Stimulated activated naive CD8-positive, alpha-beta T cell treated with anti-CD3 and anti-CD28 coated beads, Interleukin-15, Interleukin-2, amounts not matched to agents 100 ng/mL and 50 ng/mL, for 24 hours (primary cell): ENCODE measurements around the gene MYL5.

Experiments used
- H3K27ac Mint-ChIP-seq: one replicate; pipeline ENCODE4 v1.8.0; 2021; ENCODE audit warnings: mild to moderate bottlenecking, mixed read lengths
- H3K27me3 Mint-ChIP-seq: one replicate; pipeline ENCODE4 v1.8.0; 2021; ENCODE audit warnings: mixed read lengths
- H3K36me3 Mint-ChIP-seq: one replicate; pipeline ENCODE4 v1.8.0; 2021; ENCODE audit warnings: low read depth, mixed read lengths
- H3K4me1 Mint-ChIP-seq: one replicate; pipeline ENCODE4 v1.8.0; 2021; ENCODE audit warnings: low read depth, mixed read lengths
- H3K4me3 Mint-ChIP-seq: one replicate; pipeline ENCODE4 v1.8.0; 2021; ENCODE audit warnings: mild to moderate bottlenecking, mixed read lengths
- H3K9me3 Mint-ChIP-seq: one replicate; pipeline ENCODE4 v1.8.0; 2021; ENCODE audit warnings: mixed read lengths

MYL5 gene

DNA sequence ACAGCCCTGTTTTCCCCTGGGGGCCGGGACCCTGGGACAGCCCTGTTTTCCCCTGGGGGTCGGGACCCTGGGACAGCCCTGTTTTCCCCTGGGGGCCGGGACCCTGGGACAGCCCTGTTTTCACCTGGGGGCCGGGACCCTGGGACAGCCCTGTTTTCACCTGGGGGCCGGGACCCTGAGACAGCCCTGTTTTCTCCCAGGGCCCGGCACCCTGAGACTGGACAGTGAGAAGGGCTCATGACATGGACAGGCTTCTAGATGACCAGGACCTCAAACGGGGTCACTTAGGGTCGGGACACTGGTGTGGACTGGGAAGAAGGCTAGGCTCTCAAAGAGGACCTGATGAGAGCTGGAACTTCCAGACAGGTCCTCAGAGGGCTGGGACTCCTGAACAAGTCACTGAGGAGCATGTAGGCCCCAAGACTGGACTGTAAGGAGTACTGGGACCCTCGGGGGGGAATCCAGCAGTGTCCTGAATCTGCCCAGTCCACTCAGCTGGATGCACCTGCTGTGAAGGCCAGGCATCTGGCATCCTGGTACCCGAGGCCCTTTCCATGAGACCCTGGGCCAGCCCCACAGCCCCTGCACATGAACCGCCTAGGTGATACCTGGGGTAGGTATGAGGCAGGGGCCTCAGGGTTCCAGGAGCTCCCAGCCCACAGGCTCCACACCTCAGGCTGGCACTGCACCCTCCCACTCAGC lies 33.7 kb downstream of the MYL5 start:
- Mint-ChIP-seq H3K9me3 (no peaks in the 10 kb centered on the region), H3K4me1 (peaks cover 25% of the 10 kb centered on the region), H3K27me3 (no peaks in the 10 kb centered on the region), H3K36me3 (peaks cover 5% of the 10 kb centered on the region), H3K27ac (no peak overlapping the region), H3K4me3 (peak overlapping the region; percentile 26)

DNA sequence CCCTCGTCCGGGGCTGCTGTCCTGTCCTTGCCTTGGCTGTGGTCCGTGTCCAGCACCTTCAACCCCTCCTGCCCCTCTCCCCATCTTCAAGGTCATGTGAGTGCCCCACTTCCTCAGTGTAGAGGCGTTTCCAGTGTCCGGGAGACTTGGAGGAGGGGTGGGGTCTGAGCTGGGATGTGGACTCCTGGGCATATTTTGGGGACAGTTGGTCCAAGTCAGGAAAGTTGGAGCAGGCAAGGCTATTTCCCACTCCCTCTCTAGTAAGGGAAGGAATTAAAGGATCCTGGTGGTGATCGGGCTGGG lies 34.2 kb downstream of the MYL5 start:
- Mint-ChIP-seq H3K4me3 (no peak overlapping the region), H3K27me3 (no peaks in the 10 kb centered on the region), H3K4me1 (peaks cover 25% of the 10 kb centered on the region)

DNA sequence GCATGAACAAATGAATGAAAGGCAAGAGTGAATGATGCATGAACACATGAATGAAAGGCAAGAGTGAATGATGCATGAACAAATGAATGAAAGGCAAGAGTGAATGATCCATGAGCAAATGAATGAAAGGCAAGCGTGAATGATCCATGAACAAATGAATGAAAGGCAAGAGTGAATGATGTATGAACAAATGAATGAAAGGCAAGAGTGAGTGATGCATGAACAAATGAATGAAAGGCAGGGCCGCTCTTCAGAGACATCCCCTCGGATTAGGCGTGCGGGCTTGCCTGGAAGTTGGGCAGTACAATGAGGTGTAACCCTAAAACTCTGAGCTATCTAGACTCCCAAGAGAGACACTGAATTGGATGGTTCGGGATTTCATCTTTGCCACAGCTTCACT lies 35.0 kb downstream of the MYL5 start:
- peaks cover 5% of the 10 kb centered on the region for H3K36me3 Mint-ChIP-seq
- no peak overlapping the region for H3K4me3 Mint-ChIP-seq
- H3K4me1 Mint-ChIP-seq, result peaks cover 25% of the 10 kb centered on the region
- H3K27me3 Mint-ChIP-seq, result no peaks in the 10 kb centered on the region
- peak overlapping the region; percentile 8 for H3K27ac Mint-ChIP-seq
- H3K9me3 Mint-ChIP-seq, result no peaks in the 10 kb centered on the region

More for the DNA sequence above, 34.2 kb downstream of the MYL5 start:
- Mint-ChIP-seq H3K9me3 (no peaks in the 10 kb centered on the region), H3K36me3 (peaks cover 5% of the 10 kb centered on the region), H3K27ac (no peak overlapping the region)

DNA sequence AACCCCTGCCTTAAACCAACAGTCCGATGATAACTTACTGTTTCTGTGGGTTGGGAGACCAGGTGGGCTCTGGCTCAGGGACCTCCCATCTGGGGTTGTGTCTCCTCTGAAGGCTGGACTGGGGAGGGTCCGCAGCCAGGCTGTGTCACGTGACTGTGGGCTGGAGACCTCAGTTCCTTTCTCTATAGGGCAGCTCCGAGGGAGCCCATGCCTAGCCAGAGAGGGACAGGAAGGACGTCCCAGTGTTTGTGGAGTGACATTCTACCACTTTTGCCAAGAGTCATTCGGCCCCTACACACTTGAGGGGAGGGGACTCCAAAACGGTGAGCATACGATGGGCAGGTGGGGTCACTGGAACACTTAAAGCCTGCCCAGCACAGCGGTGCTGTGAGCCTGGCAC lies 35.8 kb downstream of the MYL5 start:
- H3K36me3 Mint-ChIP-seq, result peaks cover 5% of the 10 kb centered on the region
- H3K27ac Mint-ChIP-seq, result no peak overlapping the region
- H3K4me1 Mint-ChIP-seq, result peaks cover 27% of the 10 kb centered on the region
- no peaks in the 10 kb centered on the region for H3K9me3 Mint-ChIP-seq
- no peaks in the 10 kb centered on the region for H3K27me3 Mint-ChIP-seq
- H3K4me3 Mint-ChIP-seq, result no peak overlapping the region

DNA sequence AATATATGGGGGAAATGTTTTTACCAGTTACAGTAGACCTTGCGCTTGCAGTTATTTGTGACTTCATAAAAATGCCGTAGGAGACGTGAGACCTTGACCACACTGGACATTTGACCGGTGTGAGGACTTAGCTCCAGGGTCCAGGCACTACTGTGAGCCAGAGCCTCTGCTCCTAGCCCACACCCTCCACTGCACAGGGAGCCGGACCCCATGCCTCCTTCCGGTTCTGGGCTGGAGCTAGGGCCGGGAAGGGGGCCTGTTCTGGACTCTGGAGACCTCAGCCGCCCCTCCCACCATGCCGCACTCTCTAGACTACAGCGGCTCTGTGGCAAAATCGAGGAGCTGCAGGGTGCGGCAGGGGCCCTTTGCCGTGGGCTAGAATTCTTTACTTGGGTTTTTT lies 36.6 kb downstream of the MYL5 start:
- Mint-ChIP-seq H3K27me3 (no peaks in the 10 kb centered on the region), H3K36me3 (peaks cover 5% of the 10 kb centered on the region), H3K4me3 (no peak overlapping the region), H3K9me3 (no peaks in the 10 kb centered on the region), H3K4me1 (peaks cover 25% of the 10 kb centered on the region), H3K27ac (no peak overlapping the region)

DNA sequence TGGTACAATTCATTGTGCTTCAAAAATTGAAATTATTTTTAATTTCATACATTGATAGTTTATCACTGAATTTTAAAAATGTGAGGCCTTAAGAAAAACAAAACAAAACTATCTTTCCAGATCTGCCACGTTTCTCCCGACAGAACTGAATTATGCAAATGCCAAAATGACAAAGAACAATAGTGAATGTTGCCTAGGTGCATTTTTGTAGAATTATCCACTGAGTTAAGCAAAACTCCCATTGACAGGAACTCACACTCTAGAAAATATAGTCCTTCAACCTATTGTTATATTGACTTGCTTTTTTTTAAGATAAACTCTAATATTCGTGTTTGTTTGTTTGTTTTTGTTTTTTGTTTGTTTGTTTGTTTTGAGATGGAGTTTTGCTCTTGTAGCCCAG lies 37.8 kb downstream of the MYL5 start:
- peaks cover 5% of the 10 kb centered on the region for H3K36me3 Mint-ChIP-seq
- no peak overlapping the region for H3K4me3 Mint-ChIP-seq
- H3K4me1 Mint-ChIP-seq, result peaks cover 25% of the 10 kb centered on the region
- H3K9me3 Mint-ChIP-seq, result no peaks in the 10 kb centered on the region
- no peaks in the 10 kb centered on the region for H3K27me3 Mint-ChIP-seq
- H3K27ac Mint-ChIP-seq, result no peak overlapping the region

DNA sequence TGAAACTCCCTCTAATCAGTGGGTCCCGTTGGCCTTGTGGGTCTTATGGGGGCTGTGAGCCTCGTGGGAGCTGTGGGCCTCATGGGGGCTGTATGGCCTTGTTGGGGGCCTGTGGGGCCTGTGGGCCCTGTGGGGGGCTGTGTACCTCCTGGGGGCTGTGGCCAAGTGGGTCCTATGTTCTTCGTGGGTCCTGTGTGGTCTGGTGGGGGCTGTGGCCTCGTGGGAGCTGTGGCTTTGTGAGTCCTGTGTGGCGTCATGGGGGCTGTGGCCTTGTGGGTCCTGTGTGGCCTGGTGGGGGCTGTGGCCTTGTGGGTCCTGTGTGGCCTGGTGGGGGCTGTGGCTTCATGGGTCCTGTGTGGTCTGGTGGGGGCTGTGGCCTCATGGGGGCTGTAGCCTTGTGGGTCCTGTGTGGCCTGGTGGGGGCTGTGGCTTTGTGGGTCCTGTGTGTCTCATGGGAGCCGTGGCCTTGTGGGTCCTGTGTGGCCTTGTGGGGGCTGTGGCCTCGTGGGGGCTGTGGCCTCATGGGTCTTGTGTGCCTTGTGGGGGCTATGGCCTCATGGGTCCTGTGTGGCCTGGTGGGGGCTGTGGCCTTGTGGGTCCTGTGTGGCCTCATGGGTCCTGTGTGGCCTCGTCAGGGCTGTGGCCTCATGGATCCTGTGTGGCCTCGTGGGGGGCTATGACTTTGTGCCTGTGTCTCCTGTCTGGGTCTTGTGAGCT lies 38.7 kb downstream of the MYL5 start:
- Mint-ChIP-seq H3K36me3 (peaks cover 5% of the 10 kb centered on the region), H3K4me1 (peaks cover 25% of the 10 kb centered on the region), H3K27ac (no peak overlapping the region), H3K4me3 (no peak overlapping the region), H3K27me3 (no peaks in the 10 kb centered on the region), H3K9me3 (no peaks in the 10 kb centered on the region)

DNA sequence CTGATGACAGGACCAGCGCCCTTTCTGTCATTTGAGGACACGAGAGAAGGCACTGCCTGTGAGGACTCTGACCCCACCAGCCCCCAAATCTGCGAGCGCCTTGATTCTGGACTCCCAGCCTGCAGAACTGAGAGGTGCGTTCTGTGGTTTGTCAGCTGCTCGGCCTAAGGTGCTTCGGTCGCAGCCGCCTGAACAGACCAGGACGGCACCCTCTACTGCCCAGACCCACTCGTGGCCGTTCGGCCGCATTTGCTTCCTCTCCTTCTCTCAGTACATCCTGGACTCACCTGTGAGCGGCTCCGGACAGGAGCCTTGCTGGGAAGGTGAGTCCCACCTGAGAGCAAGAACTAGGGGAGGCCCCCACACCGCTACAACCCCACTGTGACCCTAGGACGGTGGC lies 39.7 kb downstream of the MYL5 start:
- Mint-ChIP-seq H3K9me3 (no peaks in the 10 kb centered on the region), H3K27ac (no peak overlapping the region), H3K4me1 (peaks cover 18% of the 10 kb centered on the region), H3K27me3 (no peaks in the 10 kb centered on the region), H3K4me3 (no peak overlapping the region), H3K36me3 (peaks cover 5% of the 10 kb centered on the region)

DNA sequence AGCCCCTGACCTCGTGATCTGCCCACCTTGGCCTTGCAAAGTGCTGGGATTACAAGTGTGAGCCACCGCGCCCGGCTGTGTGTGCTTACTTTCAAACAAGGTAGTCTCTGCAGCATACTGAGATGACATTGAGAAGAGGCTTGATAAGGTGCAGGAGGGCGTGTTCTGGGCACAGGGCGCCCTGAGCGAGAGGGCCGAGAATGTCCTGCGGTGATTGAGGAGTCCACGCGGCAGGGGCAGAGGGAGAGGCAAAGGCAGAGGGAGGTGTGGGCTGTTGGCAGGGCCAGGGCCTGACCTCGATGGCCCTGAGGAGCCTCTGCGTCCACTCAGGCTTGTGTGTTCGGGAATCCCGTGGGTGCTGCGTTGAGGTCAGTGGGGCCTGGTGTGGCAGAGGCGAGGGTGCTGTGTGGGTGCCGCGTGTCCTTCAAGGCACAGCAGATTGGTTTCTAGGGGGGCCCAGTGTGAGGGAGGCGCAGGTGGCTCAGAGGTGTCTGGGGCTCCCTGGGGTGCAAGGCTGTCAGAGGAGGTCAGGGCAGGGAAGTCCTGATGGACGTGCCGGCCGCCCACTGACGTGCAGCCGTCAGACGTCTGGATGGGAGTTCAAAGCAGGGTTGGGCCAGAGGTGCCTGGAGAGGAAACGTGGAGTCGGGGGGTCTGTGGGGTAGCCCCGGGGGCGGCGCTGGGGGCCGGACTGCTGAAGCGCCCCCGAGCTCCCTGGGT lies 43.4 kb downstream of the MYL5 start:
- peaks cover 10% of the 10 kb centered on the region for H3K36me3 Mint-ChIP-seq
- no peaks in the 10 kb centered on the region for H3K9me3 Mint-ChIP-seq
- no peaks in the 10 kb centered on the region for H3K27me3 Mint-ChIP-seq
- no peak overlapping the region for H3K27ac Mint-ChIP-seq
- H3K4me1 Mint-ChIP-seq, result peaks cover 5% of the 10 kb centered on the region
- no peak overlapping the region for H3K4me3 Mint-ChIP-seq

DNA sequence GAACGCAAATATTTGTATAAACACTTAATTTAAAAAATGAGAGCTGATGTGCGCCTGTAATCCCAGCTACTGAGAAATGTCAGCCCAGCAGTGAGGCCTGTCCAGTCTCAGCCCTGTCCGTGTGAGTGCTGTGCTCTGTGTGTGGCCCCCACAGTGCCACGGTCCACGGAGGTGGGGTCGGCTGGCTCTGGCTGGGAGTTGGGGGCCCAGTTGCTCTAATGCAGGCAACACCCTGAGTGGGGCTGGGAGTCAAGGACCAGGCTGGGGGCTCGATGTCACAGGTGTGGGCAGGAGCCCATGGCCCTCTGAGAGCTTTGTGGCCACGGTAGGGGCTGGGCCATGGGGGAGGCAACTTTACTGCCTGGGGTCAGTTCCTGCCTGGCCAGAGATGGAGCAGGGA lies 44.1 kb downstream of the MYL5 start:
- no peaks in the 10 kb centered on the region for H3K27me3 Mint-ChIP-seq
- no peak overlapping the region for H3K27ac Mint-ChIP-seq
- no peak overlapping the region for H3K4me3 Mint-ChIP-seq
- H3K36me3 Mint-ChIP-seq, result peaks cover 16% of the 10 kb centered on the region
- H3K4me1 Mint-ChIP-seq, result peaks cover 5% of the 10 kb centered on the region
- no peaks in the 10 kb centered on the region for H3K9me3 Mint-ChIP-seq

DNA sequence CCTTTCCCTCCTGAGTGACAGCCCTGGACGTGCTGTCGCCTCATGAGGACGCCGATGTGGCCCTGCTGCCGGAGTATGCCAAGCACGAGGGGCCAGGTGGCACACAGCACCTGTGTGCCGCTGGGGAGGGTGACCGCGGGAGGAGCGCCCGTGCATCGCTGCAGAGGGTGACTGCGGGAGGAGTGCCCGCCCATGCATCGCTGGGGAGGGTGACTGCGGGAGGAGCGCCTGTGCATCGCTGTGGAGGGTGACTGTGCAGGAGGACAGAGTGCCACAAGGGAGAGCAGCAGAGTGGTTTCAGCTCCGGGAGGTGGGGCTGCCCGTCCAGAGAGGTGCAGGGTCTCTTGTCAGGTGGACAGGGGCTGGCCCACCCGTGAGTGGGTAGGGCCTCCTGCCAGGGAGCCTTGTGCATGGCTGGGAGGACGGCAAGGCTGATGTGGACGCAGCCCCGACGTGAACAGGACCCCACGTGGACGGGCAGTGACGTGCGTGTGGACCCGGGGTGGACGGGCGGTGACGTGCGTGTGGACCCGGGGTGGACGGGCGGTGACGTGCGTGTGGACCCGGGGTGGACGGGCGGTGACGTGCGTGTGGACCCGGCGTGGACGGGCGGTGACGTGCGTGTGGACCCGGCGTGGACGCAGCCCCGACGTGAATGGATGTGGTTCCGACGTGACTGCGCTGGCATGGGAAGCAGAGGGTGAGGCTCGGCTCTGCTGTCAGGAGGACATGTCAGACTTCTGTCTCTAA lies 45.9 kb downstream of the MYL5 start:
- H3K9me3 Mint-ChIP-seq, result no peaks in the 10 kb centered on the region
- peaks cover 5% of the 10 kb centered on the region for H3K4me1 Mint-ChIP-seq
- no peak overlapping the region for H3K27ac Mint-ChIP-seq
- H3K4me3 Mint-ChIP-seq, result no peak overlapping the region
- H3K27me3 Mint-ChIP-seq, result no peaks in the 10 kb centered on the region
- H3K36me3 Mint-ChIP-seq, result peaks cover 22% of the 10 kb centered on the region

DNA sequence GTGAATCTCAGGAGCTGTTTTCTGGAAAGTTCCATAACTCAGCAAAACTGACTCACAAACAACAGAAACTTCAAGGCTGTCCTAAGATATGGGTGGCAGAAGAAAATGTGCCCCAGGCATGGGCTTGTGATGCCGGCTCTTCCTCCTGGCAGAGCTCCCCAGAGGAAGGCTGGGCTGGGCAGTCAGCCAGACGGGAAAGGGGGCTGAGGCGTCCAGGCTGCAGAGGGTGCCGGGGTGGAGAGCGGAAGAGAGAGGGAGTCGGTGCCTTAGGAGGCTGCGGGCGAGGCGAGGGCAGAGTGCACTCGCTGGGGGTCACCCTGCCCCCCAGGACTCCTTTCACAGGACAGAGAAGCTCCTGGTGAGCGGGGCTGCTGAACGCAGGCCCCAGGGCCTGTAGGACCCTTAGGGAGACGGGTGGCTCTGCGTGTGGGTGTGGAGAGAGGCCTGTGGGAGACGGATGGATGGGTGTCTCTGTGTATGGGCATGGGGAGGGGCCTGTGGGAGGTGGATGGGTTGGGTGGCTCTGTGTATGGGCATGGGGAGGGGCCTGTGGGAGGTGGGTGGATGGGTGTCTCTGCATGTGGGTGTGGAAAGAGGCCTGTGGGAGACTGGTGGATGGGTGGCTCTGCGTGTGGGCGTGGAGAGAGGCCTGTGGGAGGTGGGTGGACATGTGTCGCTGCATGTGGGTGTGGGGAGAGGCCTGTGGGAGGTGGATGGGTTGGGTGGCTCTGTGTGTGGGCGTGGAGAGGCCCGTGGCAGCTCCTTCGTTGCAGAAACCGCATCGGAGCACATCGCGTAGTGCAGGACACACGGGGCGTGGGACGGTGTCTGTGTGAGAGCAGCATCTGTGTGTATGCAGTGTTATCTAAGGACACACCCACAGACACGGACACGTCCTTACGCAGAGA lies 47.2 kb downstream of the MYL5 start:
- H3K36me3 Mint-ChIP-seq, result peaks cover 22% of the 10 kb centered on the region
- H3K9me3 Mint-ChIP-seq, result no peaks in the 10 kb centered on the region
- H3K27me3 Mint-ChIP-seq, result no peaks in the 10 kb centered on the region
- H3K4me3 Mint-ChIP-seq, result no peak overlapping the region
- H3K4me1 Mint-ChIP-seq, result peaks cover 8% of the 10 kb centered on the region
- H3K27ac Mint-ChIP-seq, result no peak overlapping the region

DNA sequence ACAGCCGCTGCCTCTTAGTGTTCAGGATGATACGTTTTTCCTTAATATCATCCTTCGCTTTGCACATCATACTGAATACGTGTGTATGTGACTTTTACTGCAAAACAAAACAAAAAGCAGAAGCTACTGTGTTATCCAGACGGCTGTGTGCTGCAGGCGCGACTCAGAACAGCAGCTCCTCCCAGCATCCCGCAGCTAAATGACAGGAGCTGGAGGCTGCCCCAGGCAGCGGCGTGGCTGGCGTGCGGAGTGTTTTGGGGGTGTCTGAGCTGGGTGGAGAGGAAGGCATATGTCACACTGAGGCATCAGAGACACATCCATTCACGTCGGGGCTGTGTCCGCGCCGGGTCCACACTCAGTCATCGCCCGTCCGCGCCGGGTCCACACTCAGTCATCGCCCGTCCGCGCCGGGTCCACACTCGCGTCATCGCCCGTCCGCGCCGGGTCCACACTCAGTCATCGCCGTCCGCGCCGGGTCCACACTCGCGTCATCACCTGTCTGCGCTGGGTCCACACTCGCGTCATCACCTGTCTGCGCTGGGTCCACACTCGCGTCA lies 47.9 kb downstream of the MYL5 start:
- Mint-ChIP-seq H3K4me3 (no peak overlapping the region), H3K27ac (no peak overlapping the region), H3K36me3 (peaks cover 22% of the 10 kb centered on the region), H3K4me1 (peaks cover 12% of the 10 kb centered on the region), H3K27me3 (no peaks in the 10 kb centered on the region), H3K9me3 (no peaks in the 10 kb centered on the region)

DNA sequence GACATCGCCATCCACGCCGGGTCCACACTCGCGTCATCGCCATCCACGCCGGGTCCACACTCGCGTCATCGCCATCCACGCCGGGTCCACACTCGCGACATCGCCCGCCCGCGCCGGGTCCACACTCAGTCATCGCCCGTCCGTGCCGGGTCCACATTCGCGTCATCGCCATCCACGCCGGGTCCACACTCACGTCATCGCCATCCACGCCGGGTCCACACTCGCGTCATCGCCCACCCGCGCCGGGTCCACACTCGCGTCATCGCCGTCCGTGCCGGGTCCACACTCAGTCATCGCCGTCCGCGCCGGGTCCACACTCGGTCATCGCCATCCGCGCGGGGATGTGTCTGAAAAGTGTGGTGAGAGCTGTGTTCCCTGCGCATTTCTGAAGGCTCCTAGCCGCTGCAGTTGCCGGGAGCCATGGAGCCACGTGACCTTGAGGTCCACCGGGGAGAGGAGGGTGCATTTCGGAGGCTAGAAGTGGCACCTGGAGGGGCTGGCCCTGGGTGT lies 48.6 kb downstream of the MYL5 start:
- no peaks in the 10 kb centered on the region for H3K27me3 Mint-ChIP-seq
- H3K27ac Mint-ChIP-seq, result no peak overlapping the region
- H3K9me3 Mint-ChIP-seq, result no peaks in the 10 kb centered on the region
- peaks cover 12% of the 10 kb centered on the region for H3K4me1 Mint-ChIP-seq
- peaks cover 22% of the 10 kb centered on the region for H3K36me3 Mint-ChIP-seq
- no peak overlapping the region for H3K4me3 Mint-ChIP-seq
